T follicular helper cell (primary cell): Measurements from ENCODE around the gene TPPP2.

Experiments
- DNase-seq: peaks from one replicate; pipeline ENCODE4 v3.0.0-alpha.2; 2020; ENCODE audit warnings: low read depth

The TPPP2 gene

DNA sequence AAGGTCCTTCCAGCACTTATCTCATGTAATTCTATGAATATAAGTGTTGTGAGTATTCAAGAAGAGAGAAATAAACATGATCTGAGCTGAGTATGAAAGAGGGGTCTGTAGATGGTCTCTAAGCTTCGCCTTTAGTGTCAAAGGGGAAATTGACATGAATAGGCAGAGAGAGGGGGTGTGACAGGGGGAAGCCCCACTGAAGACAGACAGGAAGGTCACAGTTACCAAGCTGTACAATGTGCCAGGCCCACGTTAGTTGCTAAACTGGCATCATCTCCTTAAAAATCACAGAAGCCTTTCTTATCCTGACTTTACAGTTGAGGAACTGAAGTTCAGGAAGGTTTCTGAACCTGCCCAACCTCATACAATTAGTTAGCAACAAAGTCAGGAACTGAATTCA, 47.7 kb downstream of the TPPP2 start:
- DNase-seq, result no peak

DNA sequence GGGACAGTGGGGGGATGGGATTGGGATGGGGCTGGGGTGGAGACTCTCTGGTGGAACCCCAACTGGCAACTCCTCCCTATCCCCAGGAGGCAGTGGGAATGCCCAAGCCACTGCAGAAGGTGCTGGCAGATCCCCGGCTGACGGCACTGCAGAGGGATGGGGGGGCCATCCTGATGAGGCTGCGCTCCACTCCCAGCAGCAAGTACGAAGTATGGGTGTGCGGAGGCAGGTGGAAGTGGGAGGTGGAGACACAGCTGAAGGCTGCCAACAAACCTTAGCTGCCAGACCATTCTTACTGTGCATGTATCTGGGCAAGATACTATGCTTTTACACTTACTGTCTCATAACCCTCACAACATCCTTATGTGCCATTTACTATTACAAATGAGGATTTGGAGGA, 48.3 kb downstream of the TPPP2 start:
- DNase-seq, result no peak

- DNase-seq, result no peak
These were observed 48.7 kb downstream of the TPPP2 start for GRCh38 chr14:21078726-21079125.

GRCh38 chr14:21081521-21082142, 51.6 kb downstream of the TPPP2 start:
- no peak for DNase-seq
